T-helper 2 cell treated with Interferon-gamma antibody and Interleukin-4, amounts not matched to agents 100 ng/mL and 5 ng/mL, for 36 hours (primary cell): Measurements from ENCODE around the gene DOP1A. TPM values are rescaled to one million over a fixed set of nuclear protein-coding genes. Genes with fewer than 3 reads are reported as not detected.

Experiments used
- intact Hi-C: fragments of 100-400 bp; cut with micrococcal nuclease; formaldehyde crosslinking; loops from one replicate; pipeline ENCODE4 v1.15.1; 2023
- total RNA-seq: library from RNA; stranded (reverse); gene quantifications from 2 replicates; pipeline ENCODE4 v1.2.3, GENCODE V29; 2022

Gene DOP1A
- total RNA-seq, 1 donor from 2014 or later: 13.6 TPM

DNA sequence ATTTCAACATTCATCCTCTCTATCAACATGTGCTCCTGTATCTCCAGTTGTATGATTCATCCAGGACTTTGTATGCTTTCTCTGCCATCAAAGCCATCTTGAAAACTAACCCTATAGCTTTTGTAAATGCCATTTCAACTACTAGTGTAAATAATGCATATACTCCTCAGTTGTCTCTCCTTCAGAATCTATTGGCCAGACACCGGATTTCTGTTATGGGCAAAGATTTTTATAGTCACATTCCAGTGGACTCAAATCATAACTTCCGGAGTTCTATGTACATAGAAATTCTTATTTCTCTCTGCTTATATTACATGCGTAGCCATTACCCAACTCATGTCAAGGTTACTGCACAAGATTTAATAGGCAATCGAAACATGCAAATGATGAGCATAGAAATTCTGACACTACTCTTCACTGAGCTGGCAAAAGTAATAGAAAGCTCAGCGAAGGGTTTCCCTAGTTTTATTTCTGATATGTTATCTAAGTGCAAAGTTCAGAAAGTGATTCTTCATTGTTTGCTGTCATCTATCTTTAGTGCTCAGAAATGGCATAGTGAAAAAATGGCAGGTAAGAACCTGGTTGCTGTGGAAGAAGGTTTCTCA is 70.7 kb downstream of the DOP1A start:
- intact Hi-C loops: loop anchor here (5.0 kb wide), 1 partner anchor 71 kb away; the partner anchor contains the start of genes DOP1A and UBE3D

DNA sequence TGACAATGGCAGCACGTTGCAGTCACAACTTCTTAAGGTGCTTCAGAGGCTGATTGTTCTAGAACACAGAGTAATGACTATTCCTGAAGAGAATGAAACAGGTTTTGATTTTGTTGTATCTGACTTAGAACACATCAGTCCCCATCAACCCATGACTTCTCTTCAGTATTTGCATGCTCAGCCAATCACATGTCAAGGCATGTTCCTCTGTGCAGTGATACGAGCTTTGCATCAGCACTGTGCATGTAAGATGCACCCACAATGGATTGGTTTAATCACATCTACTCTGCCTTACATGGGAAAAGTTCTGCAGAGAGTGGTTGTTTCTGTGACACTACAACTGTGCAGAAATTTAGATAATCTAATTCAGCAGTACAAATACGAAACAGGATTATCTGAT is 71.3 kb downstream of the DOP1A start:
- intact Hi-C loops: loop anchor here (5.0 kb wide), 1 partner anchor 71 kb away; the partner anchor contains the start of genes DOP1A and UBE3D

- intact Hi-C loops: no loop called here
Observed at GRCh38 chr6:83151114-83151513, 83.6 kb downstream of the DOP1A start.

DNA sequence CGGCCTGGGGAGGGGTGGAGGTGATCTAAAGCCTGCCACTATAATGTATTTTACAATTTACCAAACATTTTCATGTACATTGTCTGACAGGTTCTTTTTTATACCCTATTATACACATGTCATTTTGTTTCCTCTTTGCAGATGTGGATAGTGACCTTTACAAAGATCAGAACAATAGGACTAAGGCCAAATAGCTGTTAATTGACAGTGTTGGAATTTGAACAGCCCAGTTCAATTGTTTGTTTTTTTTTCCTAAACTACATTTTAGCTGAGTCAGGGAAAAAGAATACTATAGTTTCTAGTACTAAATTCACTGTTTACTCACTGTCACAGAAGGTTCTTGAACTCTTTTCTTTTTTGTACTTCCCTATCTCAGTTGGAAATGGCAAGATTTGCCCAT is 85.4 kb downstream of the DOP1A start:
- intact Hi-C loops: no loop called here

- intact Hi-C loops: no loop called here
Observed at GRCh38 chr6:83153883-83154521, 86.5 kb downstream of the DOP1A start.

DNA sequence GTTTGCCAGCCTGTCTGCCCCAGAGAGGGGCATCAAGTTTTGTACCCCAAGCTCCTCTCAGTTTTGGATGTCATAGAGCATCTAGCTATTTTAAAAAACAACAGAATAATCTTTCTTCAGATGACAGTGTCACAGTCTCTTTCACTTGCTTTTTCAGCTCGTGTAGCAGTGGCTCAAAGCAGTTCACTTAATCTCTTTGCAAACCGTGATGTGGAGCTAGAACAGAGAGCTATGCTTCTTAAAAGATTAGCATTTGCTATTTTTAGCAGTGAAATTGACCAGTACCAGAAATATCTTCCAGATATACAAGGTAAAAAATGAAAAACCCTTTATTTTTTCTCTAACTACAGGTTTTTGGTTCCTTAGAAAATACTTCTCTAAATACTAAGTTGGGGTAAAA is 88.3 kb downstream of the DOP1A start:
- intact Hi-C loops: no loop called here

DNA sequence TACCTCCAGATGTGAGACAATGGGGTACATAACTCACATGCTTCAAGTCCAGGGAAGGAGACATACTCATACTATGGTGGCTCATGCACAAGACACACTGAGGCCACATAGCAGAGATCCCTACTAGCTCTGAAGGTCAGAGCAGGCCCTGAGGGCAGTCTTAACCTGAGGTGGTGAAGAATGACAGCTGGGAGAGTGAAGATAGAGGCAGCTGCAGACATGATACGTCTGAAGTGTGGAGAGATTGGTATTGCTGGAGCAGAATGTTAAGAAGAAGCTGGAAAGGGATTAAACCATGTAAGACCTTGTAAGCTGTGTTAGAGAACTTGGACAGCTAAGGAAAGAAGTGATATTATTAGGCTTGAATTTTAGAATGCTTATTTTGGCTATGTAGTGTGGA is 92.7 kb downstream of the DOP1A start:
- intact Hi-C loops: no loop called here

GRCh38 chr6:83167726-83168278 is 100.3 kb downstream of the DOP1A start:
- intact Hi-C loops: no loop called here

- intact Hi-C loops: no loop called here
Observed at GRCh38 chr6:83168556-83168955, 101.1 kb downstream of the DOP1A start.

DNA sequence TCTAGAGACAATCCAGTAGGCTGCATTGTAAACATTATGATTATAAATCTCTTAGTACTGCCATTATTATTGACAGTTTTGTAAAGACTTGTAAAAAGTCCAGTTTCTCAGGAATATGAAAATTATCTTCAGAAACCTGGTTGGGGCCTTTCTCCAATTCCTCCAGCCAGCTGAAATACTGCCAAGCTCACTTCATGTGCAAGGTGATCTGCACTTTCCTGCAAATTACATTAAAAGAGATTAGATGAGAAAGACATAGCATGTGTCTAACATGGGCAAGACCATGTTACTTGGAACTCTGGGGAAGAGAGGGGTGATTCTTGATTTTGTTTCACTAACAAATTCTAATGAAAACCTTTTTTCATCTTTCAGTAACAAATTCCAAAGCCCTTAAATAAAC is 101.6 kb downstream of the DOP1A start:
- intact Hi-C loops: no loop called here

DNA sequence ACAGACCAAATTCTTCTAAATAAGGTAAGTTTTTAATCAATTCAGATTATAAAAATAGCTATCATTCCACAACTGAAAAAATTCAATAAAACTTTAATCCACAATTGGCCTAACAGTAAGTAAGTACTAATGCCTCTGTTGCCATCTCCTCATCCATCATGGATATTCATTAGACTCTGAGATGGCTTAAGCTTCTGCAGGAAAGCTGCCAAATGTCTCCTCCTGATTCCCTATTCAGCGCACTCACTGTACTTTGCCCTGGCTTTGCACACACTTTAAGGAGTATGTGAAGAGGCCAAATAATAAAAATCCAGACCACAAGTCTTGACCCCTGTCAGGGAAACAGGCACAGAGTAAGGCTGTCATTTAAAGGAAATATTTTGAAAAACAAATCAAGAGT is 102.0 kb downstream of the DOP1A start:
- intact Hi-C loops: no loop called here

DNA sequence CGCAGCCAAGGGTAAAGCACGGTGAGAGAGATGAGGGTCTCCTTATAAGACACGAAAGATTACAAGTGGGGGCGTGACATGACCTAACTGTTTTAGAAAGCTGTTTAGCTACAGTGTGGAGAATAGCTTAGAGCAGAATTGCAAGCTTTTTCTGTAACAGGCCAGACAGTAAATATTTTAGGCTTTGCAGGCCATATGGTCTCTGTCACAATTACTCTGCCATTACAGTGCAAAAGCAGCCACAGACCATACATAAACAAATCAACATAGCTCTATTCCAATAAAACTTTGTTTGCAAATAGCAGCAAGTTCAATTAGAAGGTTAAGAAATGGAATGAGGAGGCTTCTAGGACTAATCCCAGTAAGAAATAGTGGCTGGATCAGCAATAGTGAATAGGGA is 108.8 kb downstream of the DOP1A start:
- intact Hi-C loops: no loop called here

DNA sequence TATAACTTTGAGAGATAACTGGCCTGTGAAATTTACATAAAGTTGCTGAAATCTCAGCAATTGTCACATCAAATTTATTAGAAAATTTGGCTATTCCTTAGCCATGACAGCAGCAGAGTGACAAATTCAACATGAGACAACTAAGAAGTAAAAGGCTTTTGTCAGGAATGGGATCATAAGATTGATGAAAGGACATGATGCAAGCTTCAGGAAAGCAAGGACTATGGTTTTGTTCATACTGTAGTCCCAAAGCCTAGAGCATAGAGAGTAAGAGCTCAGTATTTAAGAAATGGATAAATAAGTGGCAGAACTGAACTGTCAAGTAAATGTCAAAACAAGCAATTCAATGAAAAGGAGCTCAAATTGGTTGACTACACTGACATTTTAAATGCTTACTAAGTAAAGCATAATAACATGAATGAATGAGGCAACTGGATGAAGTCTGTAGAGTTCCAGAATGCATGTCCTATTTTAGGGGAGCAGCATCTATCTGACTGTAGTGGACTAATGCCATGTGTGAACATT is 113.0 kb downstream of the DOP1A start:
- intact Hi-C loops: no loop called here

GRCh38 chr6:83182114-83182513 is 114.6 kb downstream of the DOP1A start:
- intact Hi-C loops: no loop called here

GRCh38 chr6:83183082-83183828 is 115.8 kb downstream of the DOP1A start:
- intact Hi-C loops: no loop called here

DNA sequence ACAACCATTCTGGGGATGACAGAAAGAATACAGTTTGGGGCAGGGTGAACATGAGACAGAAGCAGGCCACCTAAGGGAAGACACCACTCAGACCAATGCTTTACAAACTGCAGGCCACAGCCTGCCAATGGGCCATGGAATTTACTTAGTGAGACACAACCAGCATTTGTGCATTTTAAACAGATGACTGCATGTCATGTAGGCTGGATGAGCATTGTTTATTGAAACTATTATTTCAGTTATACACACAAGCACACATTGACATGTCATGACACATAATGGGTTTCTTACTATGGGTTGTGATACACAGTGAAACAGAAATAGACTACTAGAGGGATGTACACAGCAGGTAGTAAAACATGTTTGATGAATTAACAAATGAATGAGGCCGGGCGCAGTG is 117.6 kb downstream of the DOP1A start:
- intact Hi-C loops: no loop called here

GRCh38 chr6:83188501-83188900 is 121.0 kb downstream of the DOP1A start:
- intact Hi-C loops: no loop called here

- intact Hi-C loops: loop anchor here (10.0 kb wide), 1 partner anchor 664 kb away; the partner anchor contains the start of genes CYB5R4 and RIPPLY2
Observed at GRCh38 chr6:83190626-83191025, 123.2 kb downstream of the DOP1A start.

DNA sequence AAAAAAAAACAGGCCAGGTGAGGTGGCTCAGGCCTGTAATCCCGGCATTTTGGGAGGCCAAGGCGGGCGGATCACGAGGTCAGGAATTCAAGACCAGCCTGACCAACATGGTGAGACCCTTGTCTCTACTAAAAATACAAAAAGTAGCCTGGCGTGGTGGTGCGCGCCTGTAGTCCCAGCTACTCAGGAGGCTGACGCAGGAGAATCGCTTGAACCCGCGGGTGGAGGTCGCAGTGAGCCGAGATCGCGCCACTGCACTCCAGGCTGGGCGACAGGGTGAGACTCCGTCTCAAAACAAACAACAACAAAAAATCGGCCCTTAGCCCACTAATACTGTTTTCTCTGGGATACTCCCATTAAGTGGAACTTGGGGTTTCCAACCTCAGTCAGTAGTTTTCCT is 124.5 kb downstream of the DOP1A start:
- intact Hi-C loops: loop anchor here (2.0 to 10.0 kb wide), 3 partner anchors 663 to 1439 kb away; partner anchors contain the start of genes CYB5R4, IBTK, RIPPLY2 and TENT5A

DNA sequence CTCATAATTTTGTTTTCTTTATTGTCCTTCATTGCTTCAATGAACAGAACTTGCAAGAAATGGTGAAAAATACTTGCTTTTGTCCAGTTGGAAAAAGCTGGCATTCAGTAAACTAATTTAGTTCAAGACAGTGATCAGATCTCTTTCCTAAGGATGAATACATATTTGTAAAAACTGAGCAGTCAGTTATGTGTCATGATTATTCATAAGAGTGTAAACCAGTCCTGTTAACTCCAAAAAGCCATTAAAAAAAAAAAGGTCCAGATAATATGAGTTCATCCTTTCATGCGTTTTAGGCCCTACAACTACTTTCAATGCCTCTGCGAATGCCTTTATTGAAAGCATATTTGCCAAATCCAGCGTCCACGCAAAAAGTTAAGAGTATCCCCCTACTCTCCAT is 125.0 kb downstream of the DOP1A start:
- intact Hi-C loops: loop anchor here (2.0 to 10.0 kb wide), 3 partner anchors 662 to 1440 kb away; partner anchors contain the start of genes CYB5R4, IBTK, RIPPLY2 and TENT5A
